T-cell (primary cell): ENCODE measurements around the gene STRIP1. TPM values are rescaled to one million over a fixed set of nuclear protein-coding genes. Genes with fewer than 3 reads are reported as not detected.

Experiments
- ATAC-seq, 4 experiments: fragments of 200-7000 bp in 3 of 4; fragments of 150-1000 bp in 1 of 4; cut with Tn5 transposase; replicated peaks in 1 of 4; 1 replicate in 3 of 4; 2 replicates in 1 of 4; pipeline ENCODE4 v1.10.0; 2021; ENCODE audit warnings: moderate library complexity in 3 of 4, mild to moderate bottlenecking in 2 of 4, moderate number of reproducible peaks in 1 of 4
- CTCF ChIA-PET, 2 donors: fragments of 300-600 bp; sonication (Branson Sonifier 250); formaldehyde crosslinking; loops; one replicate each; lab custom pipeline; 2022; ENCODE audit warnings: antibody characterized with exemption in 2 of 2; lab: Charles Lee
- POLR2A ChIA-PET, 2 donors: fragments of 300-600 bp; sonication (Branson Sonifier 250); formaldehyde crosslinking; loops; one replicate each; lab custom pipeline; 2022; ENCODE audit warnings: antibody characterized with exemption in 2 of 2; lab: Charles Lee
- DNase-seq, 35 experiments: peaks; one replicate each; pipeline versions ENCODE4 v3.0.0 to v3.0.0-alpha.2; 2013 to 2023
- H3K27ac ChIP-seq: one replicate; pipeline ENCODE4 v1.5.1; 2013; ENCODE audit warnings: low read length
- H3K27me3 ChIP-seq, 2 experiments: replicated peaks in 1 of 2; 1 replicate in 1 of 2; 2 replicates in 1 of 2; pipeline versions ENCODE4 v1.6.1 to v1.7.0; 2013; ENCODE audit warnings: low read length in 1 of 2, mixed read lengths in 1 of 2; ENCODE audit not compliant: control insufficient read depth in 2 of 2, insufficient read depth in 2 of 2; ENCODE audit errors: extremely low read depth in 1 of 2
- H3K36me3 ChIP-seq, 2 donors: 1 replicate in 1 of 2; 2 replicates in 1 of 2; pipeline versions ENCODE4 v1.6.1 to v1.7.0; 2013; ENCODE audit warnings: low read length in 1 of 2; ENCODE audit not compliant: control insufficient read depth in 2 of 2, insufficient read depth in 1 of 2; ENCODE audit errors: extremely low read depth in 1 of 2
- H3K4me1 ChIP-seq, 2 experiments: 1 replicate in 1 of 2; 2 replicates in 1 of 2; pipeline versions ENCODE4 v1.6.1 to v1.7.0; 2013; ENCODE audit warnings: low read length in 2 of 2, mixed read lengths in 1 of 2; ENCODE audit not compliant: insufficient read depth in 2 of 2, control insufficient read depth in 1 of 2; ENCODE audit errors: extremely low read depth in 1 of 2
- H3K4me3 ChIP-seq, 2 donors: 1 replicate in 1 of 2; 2 replicates in 1 of 2; pipeline versions ENCODE4 v1.5.1 to v1.7.0; 2013; ENCODE audit warnings: mild to moderate bottlenecking in 2 of 2, low read length in 1 of 2, moderate library complexity in 1 of 2; ENCODE audit not compliant: control insufficient read depth in 1 of 2; ENCODE audit errors: extremely low read depth in 1 of 2
- H3K9me3 ChIP-seq: 2 replicates; pipeline ENCODE4 v1.7.0; 2013
- H3K27ac Mint-ChIP-seq, 2 donors: one replicate each; pipeline ENCODE4 v1.8.0; 2020 to 2021; ENCODE audit warnings: mild to moderate bottlenecking in 2 of 2, mixed read lengths in 2 of 2
- H3K27me3 Mint-ChIP-seq, 2 donors: one replicate each; pipeline ENCODE4 v1.8.0; 2021 to 2022; ENCODE audit warnings: mixed read lengths in 2 of 2
- H3K36me3 Mint-ChIP-seq: one replicate; pipeline ENCODE4 v1.8.0; 2021; ENCODE audit warnings: mixed read lengths
- H3K4me1 Mint-ChIP-seq, 3 donors: one replicate each; pipeline ENCODE4 v1.8.0; 2020 to 2022; ENCODE audit warnings: mixed read lengths in 3 of 3, mild to moderate bottlenecking in 1 of 3
- H3K4me3 Mint-ChIP-seq, 3 donors: one replicate each; pipeline ENCODE4 v1.8.0; 2020 to 2022; ENCODE audit warnings: mild to moderate bottlenecking in 3 of 3, mixed read lengths in 3 of 3, moderate library complexity in 3 of 3
- H3K9me3 Mint-ChIP-seq, 3 donors: one replicate each; pipeline ENCODE4 v1.8.0; 2020 to 2022; ENCODE audit warnings: mixed read lengths in 3 of 3
- WGBS: methylation state at CpG from one replicate; pipeline ENCODE4 v1.1.5; 2013; ENCODE audit warnings: missing lambda C conversion rate; ENCODE audit not compliant: insufficient coverage; 5-methylcytosine and 5-hydroxymethylcytosine counted together
- total RNA-seq, 35 experiments: library from RNA in 6 of 35; stranded (reverse) in 6 of 35; fragments of 120-200 nt in 1 of 35; gene quantifications; one replicate each; pipeline versions ENCODE4 v1.2.1 to v1.2.4 and lab custom pipeline; 2013 to 2026

STRIP1 gene
- total RNA-seq, 5 donors from 2014 or later (not counting 1 experiment from before 2014, with no cell fraction given), result 70.6 to 87.2 (median 73.3) TPM

- H3K4me1 Mint-ChIP-seq, result peaks cover 39 to 53% (median 46%) of the 10 kb centered on the region in 3 donors
Observed at GRCh38 chr1:109990302-109990653, 44.1 kb upstream of the STRIP1 start.

GRCh38 chr1:109991400-109991925 is 43.0 kb upstream of the STRIP1 start:
- H3K27me3 ChIP-seq, result no peaks in the 10 kb centered on the region
- no peak for ATAC-seq
- H3K36me3 ChIP-seq, result peaks cover 0 to 3% of the 10 kb centered on the region in 2 donors
- Mint-ChIP-seq H3K4me1 (peaks cover 28 to 41% (median 34%) of the 10 kb centered on the region in 3 donors), H3K9me3 (no peaks in the 10 kb centered on the region), H3K36me3 (peaks cover 18% of the 10 kb centered on the region), H3K4me3 (no peak overlapping the region), H3K27me3 (no peaks in the 10 kb centered on the region), H3K27ac (no peak overlapping the region)
- no peaks in the 10 kb centered on the region for H3K9me3 ChIP-seq
- DNase-seq, result no peak
- POLR2A ChIA-PET, result no interaction called here
- peaks cover 0 to 4% of the 10 kb centered on the region in 2 experiments for H3K4me1 ChIP-seq
- WGBS, result 100% methylated on average over 1 of the region's 5 CpGs
- CTCF ChIA-PET, result interaction anchor here in 1 of 2 donors (0.6 to 0.7 kb wide), 2 partner anchors 20 to 212 kb away, joined by 3 to 6 read pairs; no protein-coding TSS in a partner anchor
- H3K27ac ChIP-seq, result no peak overlapping the region
- no peak overlapping the region for H3K4me3 ChIP-seq

More at GRCh38 chr1:109990302-109990653, 44.1 kb upstream of the STRIP1 start:
- ATAC-seq, result no peak
- no CpG with 5 or more reads among the region's 2 CpGs for WGBS
- peaks cover 8 to 13% of the 10 kb centered on the region in 2 experiments for H3K4me1 ChIP-seq
- Mint-ChIP-seq H3K27me3 (no peaks in the 10 kb centered on the region), H3K4me3 (no peak overlapping the region), H3K27ac (no peak overlapping the region), H3K9me3 (no peaks in the 10 kb centered on the region), H3K36me3 (peaks cover 8% of the 10 kb centered on the region)
- H3K27ac ChIP-seq, result no peak overlapping the region
- POLR2A ChIA-PET, result no interaction called here
- H3K36me3 ChIP-seq, result peaks cover 0 to 3% of the 10 kb centered on the region in 2 donors
- H3K9me3 ChIP-seq, result no peaks in the 10 kb centered on the region
- CTCF ChIA-PET, result no interaction called here
- DNase-seq, result no peak
- H3K27me3 ChIP-seq, result no peaks in the 10 kb centered on the region
- H3K4me3 ChIP-seq, result no peak overlapping the region

GRCh38 chr1:109993885-109994284 is 40.5 kb upstream of the STRIP1 start:
- no peak for ATAC-seq
- H3K36me3 ChIP-seq, result peaks cover 0 to 3% of the 10 kb centered on the region in 2 donors
- WGBS, result 83% methylated on average over 2 of the region's 3 CpGs
- DNase-seq, result no peak
- ChIA-PET CTCF (interaction anchor here in 1 of 2 donors (1.9 kb wide), 1 partner anchor 9 kb away, joined by 9 read pairs; the partner anchor contains the start of gene AHCYL1), POLR2A (no interaction called here)
- Mint-ChIP-seq H3K27ac (no peak overlapping the region), H3K27me3 (no peaks in the 10 kb centered on the region), H3K9me3 (no peaks in the 10 kb centered on the region), H3K4me1 (peaks cover 15 to 25% (median 23%) of the 10 kb centered on the region in 3 donors), H3K4me3 (no peak overlapping the region), H3K36me3 (peaks cover 15% of the 10 kb centered on the region)
- H3K4me3 ChIP-seq, result no peak overlapping the region
- H3K27me3 ChIP-seq, result no peaks in the 10 kb centered on the region
- no peak overlapping the region for H3K27ac ChIP-seq
- no peaks in the 10 kb centered on the region for H3K4me1 ChIP-seq
- H3K9me3 ChIP-seq, result no peaks in the 10 kb centered on the region

- Mint-ChIP-seq H3K27me3 (no peaks in the 10 kb centered on the region), H3K27ac (no peak overlapping the region), H3K36me3 (peaks cover 15% of the 10 kb centered on the region), H3K4me3 (no peak overlapping the region), H3K4me1 (peaks cover 12 to 23% (median 23%) of the 10 kb centered on the region in 3 donors), H3K9me3 (no peaks in the 10 kb centered on the region)
- Histone ChIP-seq H3K4me3 (no peak overlapping the region), H3K36me3 (peaks cover 0 to 3% of the 10 kb centered on the region in 2 donors), H3K4me1 (no peaks in the 10 kb centered on the region), H3K9me3 (no peaks in the 10 kb centered on the region), H3K27me3 (no peaks in the 10 kb centered on the region), H3K27ac (no peak overlapping the region)
- ChIA-PET CTCF (interaction anchor here in 1 of 2 donors (1.6 kb wide), 1 partner anchor 353 kb away, joined by 3 read pairs; no protein-coding TSS in a partner anchor), POLR2A (no interaction called here)
- ATAC-seq, result no peak
- no peak for DNase-seq
- WGBS, result no CpG with 5 or more reads among the region's 1 CpG
Observed at GRCh38 chr1:109994654-109995053, 39.8 kb upstream of the STRIP1 start.

GRCh38 chr1:109995536-109995935 is 38.9 kb upstream of the STRIP1 start:
- Histone ChIP-seq H3K27me3 (no peaks in the 10 kb centered on the region), H3K4me3 (no peak overlapping the region), H3K36me3 (peaks cover 0 to 3% of the 10 kb centered on the region in 2 donors), H3K27ac (no peak overlapping the region), H3K9me3 (no peaks in the 10 kb centered on the region), H3K4me1 (no peaks in the 10 kb centered on the region)
- DNase-seq (no peak), ATAC-seq (no peak)
- ChIA-PET CTCF (interaction anchor here in 1 of 2 donors (0.6 to 1.6 kb wide), 2 partner anchors 15 to 354 kb away, joined by 3 read pairs; no protein-coding TSS in a partner anchor), POLR2A (no interaction called here)
- WGBS, result no CpG with 5 or more reads among the region's 2 CpGs
- Mint-ChIP-seq H3K27me3 (no peaks in the 10 kb centered on the region), H3K4me3 (no peak overlapping the region), H3K9me3 (no peaks in the 10 kb centered on the region), H3K27ac (no peak overlapping the region), H3K4me1 (peaks cover 11 to 23% (median 18%) of the 10 kb centered on the region in 3 donors), H3K36me3 (peaks cover 15% of the 10 kb centered on the region)

GRCh38 chr1:109996476-109996875 is 37.9 kb upstream of the STRIP1 start:
- POLR2A ChIA-PET, result no interaction called here
- H3K36me3 Mint-ChIP-seq, result peaks cover 13% of the 10 kb centered on the region
- CTCF ChIA-PET, result interaction anchor here in 1 of 2 donors (0.7 kb wide), 1 partner anchor 12 kb away, joined by 3 read pairs; the partner anchor contains the start of gene AHCYL1

More at GRCh38 chr1:109996476-109996875, 37.9 kb upstream of the STRIP1 start:
- ATAC-seq (no peak), DNase-seq (no peak)
- no peak overlapping the region for H3K4me3 ChIP-seq
- no peaks in the 10 kb centered on the region for H3K4me1 ChIP-seq
- Mint-ChIP-seq H3K27ac (no peak overlapping the region), H3K9me3 (no peaks in the 10 kb centered on the region), H3K27me3 (no peaks in the 10 kb centered on the region), H3K4me3 (no peak overlapping the region), H3K4me1 (peaks cover 6 to 15% (median 12%) of the 10 kb centered on the region in 3 donors)
- H3K9me3 ChIP-seq, result no peaks in the 10 kb centered on the region
- peaks cover 0 to under 1% of the 10 kb centered on the region in 2 donors for H3K36me3 ChIP-seq
- H3K27me3 ChIP-seq, result no peaks in the 10 kb centered on the region
- 81% methylated on average over 3 of the region's 5 CpGs for WGBS
- no peak overlapping the region for H3K27ac ChIP-seq
